Stimulated activated CD4-positive, alpha-beta T cell treated with anti-CD3 and anti-CD28 coated beads, Interleukin-4, amount 100 ng/mL, for 48 hours (primary cell): ENCODE data around the gene GARRE1.

Experiments used
- DNase-seq, 2 donors: peaks; one replicate each; pipeline ENCODE4 v3.0.0-alpha.2; 2020; ENCODE audit warnings: low read depth in 2 of 2

The GARRE1 gene

DNA sequence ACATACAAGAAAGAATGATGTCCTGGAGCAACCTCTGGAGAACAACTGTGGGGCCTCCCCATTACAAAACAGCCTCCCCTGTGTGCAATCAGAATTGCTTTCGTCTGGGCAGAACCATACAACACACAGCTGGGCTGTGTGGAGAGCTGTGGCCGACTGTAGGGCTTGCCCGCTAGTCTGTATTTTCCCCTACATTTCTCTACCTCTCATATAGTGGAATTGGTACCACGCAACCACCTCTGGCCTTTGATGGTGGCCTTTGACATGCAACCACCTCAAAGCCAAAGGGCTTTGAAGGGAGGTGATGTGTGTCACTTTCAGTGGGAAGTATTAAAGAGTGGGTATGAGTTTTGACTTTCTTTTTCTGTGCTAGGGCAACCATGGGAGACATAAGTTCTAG is 34.0 kb downstream of the GARRE1 start:
- no peak for DNase-seq

DNA sequence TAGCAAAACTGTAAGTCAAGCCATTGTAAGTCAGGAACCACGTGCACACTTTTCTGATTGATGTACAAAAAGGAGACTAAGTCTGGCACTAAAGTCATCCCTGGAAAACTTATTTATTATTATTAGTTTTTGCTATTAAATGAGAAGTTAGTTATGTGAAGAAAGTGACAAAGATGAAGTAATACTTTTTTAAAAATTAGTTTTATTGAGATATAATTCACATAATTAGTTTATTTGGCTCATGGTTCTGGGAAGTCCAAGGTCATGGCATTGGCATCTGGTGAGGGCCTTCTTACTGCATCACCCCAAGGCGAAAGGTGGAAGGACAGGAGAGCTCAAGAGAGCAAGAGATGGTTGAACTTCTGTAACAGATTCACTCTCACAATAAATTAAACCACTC is 36.9 kb downstream of the GARRE1 start:
- no peak for DNase-seq

DNA sequence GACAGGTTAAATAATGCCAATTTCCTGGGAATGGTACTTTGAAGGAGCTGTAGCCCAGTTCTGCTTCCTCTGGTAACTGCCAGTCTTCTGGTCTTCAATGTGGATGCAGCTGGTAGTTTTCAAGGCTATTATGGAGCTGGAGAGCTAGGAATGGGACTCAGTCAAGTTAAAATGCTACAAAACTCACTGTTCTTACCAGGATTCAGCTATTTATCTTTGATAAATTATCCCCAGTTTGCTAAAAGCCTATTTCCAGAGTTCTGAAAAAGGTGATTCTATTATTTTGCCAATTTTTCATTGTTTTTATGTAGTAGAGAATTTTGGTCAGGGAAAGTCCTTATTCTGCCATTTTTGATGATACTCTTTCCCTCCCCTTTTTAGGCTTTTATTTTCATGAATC is 40.7 kb downstream of the GARRE1 start:
- no peak for DNase-seq

GRCh38 chr19:34298891-34299520 is 44.7 kb downstream of the GARRE1 start:
- DNase-seq, result no peak

DNA sequence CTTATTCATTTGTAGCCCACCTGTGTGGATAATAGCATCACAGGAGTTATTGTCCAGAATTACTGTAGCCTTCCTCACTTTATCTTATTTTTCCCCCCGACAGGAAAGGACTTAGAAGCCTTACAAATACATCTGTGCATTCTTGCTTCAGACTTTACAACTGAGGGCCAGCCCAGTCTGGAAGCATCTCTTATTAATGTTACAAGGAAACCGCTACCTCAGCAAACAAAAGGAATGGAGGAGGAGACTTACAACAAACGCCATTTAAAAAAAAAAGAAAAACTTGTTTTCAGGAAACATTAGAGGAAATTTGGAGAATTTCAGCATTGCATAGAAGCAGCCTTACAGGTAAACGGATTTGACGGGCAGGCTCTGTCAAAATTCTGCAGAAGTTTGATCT is 45.2 kb downstream of the GARRE1 start:
- DNase-seq, result no peak

DNA sequence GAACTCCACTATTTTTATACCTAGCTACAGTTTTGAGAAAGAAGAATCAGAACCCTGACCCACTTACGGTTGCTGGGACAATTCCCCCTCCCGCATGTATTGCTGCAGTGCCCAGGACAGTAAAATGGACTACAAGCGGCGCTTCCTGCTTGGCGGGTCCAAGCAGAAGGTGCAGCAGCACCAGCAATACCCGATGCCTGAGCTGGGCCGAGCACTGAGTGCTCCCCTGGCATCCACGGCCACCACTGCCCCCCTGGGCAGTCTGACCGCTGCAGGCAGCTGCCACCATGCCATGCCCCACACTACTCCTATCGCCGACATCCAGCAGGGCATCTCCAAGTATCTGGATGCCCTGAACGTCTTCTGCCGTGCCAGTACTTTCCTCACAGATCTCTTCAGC is 46.0 kb downstream of the GARRE1 start:
- no peak for DNase-seq

DNA sequence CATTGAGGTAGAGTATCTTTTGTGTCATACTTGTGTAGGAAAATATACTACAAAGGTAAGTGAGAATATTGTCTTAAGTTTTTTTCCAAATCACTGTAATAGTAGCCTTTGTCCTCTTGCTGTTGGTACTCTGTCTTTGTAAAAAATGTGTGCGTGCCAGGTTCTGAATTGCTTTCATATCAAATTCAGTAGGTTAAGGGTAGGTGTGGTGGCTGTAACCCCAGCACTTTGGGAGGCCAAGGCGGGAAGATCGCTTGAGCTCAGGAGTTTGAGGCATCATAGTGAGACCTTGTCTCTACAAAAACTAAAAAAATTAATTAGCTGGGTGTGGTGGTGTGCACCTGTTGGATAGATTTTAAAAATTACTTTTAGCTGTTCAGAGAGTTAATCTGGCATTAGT is 46.6 kb downstream of the GARRE1 start:
- no peak for DNase-seq
